Endometrium (tissue), 2 donors: Measurements from ENCODE around the gene SLC38A6.

ENCODE experiments used
- FAIRE-seq: peaks from 2 replicates; lab custom pipeline; 2012; peaks lifted over from hg19 to GRCh38; lab: Jason Lieb, UNC
- donor health status: control.
- donor health status: control.

SLC38A6 gene

DNA sequence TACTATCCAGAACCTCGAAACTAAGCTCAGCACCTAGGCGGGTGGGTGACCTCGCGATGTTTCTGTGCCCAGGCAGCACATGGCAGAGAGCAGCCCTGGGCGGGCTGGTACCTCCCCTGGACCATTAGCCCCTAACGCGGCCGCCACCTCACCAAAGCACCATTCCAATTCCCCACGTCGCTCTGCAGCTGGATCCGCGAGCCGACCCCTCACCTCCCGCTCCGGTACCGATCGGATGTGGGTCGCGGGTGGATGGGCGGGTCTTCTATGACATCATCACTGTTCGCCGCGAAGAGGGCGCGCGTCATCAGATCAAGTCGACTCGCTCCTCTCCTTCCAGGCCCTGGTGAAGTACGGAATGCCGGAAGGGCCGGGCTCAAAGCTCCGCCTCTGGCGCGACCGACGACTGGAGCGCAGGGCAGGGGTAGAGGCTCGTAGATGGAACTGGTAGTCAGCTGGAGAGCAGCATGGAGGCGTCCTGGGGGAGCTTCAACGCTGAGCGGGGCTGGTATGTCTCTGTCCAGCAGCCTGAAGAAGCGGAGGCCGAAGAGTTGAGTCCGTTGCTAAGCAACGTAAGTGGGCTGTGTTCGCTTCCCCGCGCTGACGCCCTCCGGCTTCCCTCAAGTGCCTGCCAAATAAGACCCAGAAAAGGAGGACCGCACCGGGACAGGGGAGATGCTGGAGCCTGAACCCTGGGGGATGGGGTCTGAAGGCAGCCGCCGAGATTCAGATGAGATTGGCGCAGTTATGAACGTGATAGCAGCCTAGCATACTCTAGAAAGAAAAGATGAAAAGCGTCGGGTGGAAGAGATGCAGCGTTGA, at the start of gene SLC38A6, which contains the start of gene TRMT5:
TSS of gene SLC38A6 (plus strand) at position 435 of the 822 bp plus-strand sequence. CDS start at position 468, 33 bp downstream.
TSS of gene TRMT5 (minus strand) at position 269 of the 822 bp plus-strand sequence. CDS start at position 163, 106 bp downstream.
- peak; percentile 41 for FAIRE-seq

DNA sequence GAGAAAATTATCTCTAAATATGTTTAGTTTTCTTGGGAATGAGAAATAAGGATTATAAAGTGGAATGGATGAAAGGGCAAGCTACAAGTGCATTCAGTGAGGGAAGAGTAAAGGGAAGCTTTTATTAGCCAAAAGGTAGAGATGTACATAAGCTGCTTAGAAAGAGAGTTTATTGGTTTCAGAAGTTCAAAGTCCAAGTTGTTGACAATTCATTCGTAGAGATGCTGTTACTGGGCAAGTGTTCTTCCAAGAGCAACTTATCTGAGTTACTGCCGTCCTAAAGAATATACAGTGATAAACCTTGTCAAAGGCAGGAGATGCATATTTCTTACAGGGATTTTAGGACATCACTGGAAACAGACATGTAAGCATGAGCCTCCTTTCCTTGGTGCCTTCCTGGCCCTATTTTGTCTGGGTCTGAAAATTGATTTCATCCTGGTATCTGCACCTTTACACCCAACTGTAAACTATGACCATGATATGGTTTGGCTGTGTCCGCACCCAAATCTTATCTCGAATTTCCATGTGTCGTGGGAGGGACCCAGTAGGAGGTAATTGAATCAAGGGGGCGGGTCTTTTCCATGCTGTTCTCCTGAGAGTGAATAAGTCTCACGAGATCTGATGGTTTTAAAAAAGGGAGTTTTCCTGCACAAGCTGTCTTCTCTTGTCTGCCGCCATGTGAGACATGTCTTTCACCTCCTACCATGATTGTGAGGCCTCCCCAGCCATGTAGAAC, 47.0 kb upstream of the SLC38A6 start:
- no peak for FAIRE-seq

DNA sequence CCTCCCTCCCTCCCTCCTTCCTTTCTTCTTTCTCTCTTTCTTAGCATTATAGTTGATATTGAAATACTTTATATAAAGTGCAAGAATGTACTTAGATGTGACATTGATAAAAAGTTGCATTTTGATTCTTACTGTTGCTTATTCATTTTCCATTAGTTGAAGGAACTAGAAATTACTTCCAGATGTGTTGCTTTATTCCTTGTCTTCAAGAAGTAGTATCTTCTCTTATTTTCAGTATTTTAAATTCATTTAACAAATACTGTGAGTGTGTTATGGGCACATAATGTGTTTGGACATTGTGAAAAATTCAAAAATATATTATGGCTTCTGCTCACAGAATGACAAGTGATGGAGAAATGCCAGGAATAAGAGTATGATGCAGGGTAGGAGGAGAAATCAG, 45.7 kb upstream of the SLC38A6 start:
- FAIRE-seq, result no peak

DNA sequence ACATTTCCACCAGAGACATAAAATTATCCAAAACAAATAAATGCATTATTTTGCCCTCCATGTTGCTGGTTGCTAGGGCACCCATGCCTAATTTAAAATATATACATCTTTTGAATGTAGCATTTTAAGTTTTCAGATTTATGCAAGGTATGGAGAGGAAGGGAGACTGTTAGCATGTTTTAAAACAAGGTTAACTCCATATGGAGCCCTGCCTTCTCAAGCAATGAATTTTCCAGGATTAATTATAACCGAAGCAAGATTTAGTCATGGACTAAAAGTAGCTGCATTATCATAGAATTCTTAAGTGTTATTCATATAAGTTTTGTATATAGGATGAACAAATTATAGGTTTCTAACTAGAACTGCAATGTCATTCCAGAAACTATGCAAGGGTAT, 37.4 kb upstream of the SLC38A6 start:
- no peak for FAIRE-seq

DNA sequence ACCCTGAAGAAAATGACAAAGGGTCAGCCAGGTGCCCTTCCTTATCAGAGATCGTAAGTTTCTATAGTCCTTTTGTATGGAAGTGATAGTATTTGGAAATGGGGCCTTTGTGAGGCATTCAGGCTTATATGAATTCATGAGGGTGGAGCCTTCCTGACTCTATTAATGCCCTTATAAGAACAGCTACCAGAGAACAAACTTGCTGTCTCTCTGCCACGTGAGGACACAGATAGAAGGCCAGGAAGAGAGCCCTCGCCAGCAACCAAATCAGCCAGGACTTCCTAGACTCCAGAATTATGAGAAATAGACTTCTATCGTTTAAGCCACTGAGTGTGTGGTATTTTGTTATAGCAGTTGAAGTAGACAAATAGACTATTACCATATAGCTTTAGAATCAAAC, 36.8 kb upstream of the SLC38A6 start:
- no peak for FAIRE-seq

DNA sequence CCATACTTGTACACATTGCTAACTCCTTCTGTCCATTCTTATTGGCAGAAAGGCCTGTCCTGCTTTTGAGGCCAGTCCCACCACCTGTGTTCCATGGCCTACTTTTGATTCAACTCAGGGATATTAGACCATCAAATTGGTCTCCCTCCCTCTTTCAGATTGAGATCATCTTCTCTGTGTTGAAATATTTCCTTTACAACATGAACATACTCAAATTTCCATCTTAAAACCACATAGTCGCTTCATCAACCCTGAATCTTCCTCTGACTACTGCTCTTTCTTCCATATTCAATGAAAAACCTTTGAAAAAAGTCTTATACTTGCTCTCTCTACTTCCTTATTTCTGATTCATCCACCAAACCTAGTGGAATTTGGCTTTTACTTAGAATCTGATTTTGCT, 35.1 kb upstream of the SLC38A6 start:
- FAIRE-seq, result no peak

DNA sequence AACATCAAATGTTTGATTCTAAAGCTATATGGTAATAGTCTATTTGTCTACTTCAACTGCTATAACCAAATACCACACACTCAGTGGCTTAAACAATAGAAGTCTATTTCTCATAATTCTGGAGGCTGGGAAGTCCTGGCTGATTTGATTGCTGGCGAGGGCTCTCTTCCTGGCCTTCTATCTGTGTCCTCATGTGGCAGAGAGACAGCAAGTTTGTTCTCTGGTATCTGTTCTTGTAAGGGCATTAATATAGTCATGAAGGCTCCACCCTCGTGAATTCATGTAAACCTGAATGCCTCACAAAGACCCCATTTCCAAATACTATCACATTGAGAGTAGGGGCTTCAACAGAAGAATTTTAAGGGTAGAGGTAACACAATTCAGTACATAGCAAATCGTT, 34.3 kb upstream of the SLC38A6 start:
- no peak for FAIRE-seq

DNA sequence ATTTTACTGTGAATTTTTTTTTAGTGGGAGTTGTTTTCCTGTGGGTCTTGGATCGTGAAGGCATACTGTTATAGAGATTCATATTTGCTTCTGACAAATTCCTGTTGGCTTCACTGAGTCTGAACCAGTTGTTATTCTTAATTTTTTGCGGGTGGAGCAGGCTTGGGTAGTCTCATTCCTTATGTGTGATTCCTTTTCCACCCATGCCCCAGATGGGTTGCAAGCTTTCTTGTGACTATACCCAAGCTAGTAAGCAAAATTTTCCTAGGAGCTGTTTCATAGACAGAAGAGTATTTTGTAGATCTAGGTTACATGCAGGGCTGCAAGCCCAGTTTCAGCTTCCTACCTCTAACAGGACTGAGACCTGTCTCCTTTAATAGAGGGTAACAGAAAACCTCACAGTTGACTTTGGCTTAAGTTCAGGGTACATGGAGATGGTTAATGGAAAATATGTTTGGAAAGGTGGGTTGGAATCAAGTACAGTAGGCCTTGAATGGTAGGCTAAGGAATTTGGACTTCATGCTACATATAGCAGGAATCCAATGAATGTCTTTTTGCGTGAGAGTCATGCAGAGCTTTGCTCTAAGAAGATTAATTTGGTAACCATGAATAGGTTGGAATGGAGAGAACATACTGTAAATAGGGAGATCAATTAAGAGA, 29.1 kb upstream of the SLC38A6 start:
- FAIRE-seq, result no peak

DNA sequence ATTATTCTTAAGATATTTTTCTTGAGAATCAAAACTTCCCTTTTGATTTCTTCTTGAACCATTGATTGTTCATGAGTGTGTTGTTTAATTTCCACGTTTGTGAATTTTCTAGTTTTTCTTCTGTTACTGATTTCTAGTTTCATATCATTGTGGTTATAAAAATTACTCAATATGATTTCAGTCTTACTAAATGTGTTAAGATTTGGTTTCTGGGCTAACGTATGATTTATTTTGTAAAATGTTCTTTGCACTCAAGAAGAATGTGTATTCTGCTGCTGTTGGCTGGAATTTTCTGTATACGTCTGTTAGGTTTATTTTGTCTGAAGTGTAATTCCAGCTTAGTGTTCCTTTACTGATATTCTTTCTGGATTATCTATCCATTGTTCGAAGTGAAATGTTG, 24.8 kb upstream of the SLC38A6 start:
- FAIRE-seq, result no peak

DNA sequence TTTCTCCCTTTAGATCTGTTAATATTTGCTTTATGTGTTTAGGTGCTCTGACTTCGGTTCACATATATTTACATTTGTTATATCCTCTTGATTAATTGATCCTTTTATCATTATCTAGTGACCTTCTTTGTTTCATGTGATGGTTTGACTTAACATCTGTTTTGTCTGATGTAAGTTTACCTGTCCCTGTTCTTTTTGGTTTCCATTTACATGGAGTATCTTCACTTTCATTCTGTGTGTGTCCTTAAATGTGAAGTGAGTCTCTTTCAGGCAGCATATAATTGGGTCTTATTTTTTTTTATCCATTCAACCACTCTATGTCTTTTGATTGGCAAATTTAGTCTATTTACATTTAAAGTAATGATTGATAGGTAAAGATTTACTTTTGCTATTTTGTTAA, 24.4 kb upstream of the SLC38A6 start:
- FAIRE-seq, result no peak

DNA sequence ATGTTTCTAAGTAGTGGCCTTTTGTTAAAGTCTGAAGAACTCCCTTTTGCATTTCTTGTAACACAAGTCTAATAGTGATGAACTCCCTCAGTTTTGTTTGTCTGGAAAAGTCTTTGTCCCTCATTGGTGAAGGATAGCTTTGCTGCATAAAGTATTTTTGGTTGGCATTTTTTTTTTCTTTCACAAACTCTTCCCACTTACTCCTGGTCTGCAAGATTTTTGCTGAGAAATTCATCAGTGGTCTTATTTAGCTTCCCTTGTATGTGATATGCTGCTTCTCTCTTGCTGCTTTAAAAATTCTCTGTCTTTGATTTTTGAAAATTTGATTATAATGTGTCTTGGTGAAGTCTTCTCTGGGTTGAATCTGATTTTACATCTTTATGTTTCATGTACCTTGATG, 22.9 kb upstream of the SLC38A6 start:
- FAIRE-seq, result no peak

DNA sequence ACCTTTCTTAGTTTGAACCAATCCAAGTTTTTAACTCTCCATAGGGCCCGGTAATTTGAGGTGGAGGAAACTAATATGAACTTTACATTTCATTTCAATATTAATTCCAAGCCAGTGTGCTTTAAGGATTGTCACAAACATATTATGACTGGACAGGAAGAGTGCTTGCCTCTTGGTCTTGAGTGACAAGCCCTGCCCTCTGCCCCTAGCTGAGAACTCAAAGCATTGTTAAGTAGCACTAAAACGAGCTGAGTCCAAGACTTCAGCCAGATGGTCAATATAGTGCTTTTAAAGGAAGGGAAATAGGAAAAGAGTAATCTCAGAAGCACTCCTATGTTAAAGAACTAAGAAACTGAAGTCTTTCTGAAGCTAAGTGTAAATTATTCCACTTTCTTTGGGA, 17.3 kb upstream of the SLC38A6 start:
- no peak for FAIRE-seq

DNA sequence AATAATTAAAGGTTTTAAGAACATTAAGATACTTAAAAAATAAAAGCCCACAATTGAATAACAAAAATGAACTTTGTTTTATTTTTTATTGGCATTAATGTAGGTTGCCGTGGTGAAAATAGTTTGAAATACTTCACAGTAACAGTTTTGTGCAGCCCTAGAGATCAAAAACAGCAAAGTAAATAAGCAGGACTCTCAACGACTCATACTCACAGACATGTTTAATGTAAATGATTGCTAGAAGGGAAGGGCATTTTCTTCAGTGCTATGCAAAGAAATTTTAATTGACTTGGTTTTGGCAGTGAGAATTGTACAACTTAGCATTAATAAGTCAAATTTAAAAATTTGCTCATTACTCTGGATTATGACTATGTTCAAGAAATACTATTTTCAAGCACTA, 16.1 kb upstream of the SLC38A6 start:
- peak; percentile 39 for FAIRE-seq

DNA sequence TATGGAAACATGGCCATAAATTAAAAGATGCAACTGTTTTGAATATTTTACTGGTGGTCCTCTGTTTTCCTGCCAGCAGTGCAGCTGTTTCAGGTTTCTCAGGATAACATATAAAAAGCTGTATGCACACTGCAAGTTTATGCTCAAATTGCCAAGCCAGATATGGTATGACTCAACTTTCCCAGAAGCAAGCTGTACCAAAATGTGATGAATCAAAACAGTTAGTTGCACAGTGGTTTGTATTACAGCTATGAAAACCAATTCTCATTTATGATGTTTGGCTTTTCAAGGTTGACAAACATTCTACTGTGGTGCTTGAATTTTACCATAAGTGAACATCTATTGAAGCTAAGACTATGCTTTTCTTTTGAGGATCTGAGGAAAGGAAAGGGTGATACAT, 15.6 kb upstream of the SLC38A6 start:
- FAIRE-seq, result peak; percentile 48

DNA sequence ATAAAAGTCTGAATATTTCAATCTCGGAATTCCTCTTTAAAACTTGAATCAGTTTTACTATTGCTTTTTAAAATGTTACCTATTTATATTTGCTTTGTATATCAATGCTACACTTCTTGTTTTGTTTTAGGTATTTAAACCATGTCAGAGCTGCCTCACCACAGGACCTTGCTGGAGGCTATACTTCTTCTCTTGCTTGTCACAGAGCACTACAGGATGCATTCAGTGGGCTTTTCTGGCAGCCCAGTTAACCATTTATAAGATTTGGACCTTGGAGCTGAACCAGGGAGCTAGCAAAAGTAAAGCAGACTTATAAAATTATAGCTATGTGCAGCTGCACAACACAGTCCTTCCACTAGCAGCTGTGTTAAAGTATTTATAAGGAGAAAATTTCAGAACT, 12.9 kb upstream of the SLC38A6 start:
- FAIRE-seq, result no peak

DNA sequence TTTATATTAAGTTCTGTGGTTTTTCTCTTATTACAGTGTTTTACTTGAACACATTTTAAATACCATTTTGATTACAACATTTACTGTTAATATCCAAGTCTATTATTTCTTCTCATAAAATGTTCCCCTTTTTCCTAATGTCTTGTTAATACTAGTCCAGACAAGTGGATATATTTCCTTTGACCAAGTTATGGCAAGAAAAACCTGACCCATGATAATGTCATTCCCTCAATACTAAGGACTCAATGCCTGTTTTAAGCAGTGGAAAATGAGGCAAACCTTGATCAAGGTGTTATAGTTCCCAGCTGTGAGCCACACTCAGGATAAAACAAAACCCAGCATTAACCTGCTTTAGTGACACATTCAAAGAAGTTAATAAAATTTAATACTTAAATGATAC, 12.4 kb upstream of the SLC38A6 start:
- no peak for FAIRE-seq

DNA sequence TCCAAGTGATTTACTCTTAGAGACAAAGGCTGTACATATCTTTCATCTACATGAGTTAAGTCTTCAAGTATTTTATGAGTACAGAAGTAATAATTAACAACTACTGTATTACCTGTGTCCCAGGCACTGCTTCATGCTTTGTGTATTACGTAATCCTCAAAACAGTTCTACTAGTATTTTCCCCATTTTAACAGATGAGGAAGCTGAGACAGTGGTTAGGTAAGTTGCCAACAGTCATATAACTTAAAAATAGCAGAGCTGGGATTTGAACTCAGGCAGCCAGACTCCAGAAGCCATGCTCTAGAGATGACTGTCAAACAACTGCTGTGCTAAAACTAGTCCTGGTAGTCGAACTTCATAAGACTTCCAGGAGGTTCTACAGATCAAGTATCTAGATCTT, 10.9 kb upstream of the SLC38A6 start:
- FAIRE-seq, result no peak

DNA sequence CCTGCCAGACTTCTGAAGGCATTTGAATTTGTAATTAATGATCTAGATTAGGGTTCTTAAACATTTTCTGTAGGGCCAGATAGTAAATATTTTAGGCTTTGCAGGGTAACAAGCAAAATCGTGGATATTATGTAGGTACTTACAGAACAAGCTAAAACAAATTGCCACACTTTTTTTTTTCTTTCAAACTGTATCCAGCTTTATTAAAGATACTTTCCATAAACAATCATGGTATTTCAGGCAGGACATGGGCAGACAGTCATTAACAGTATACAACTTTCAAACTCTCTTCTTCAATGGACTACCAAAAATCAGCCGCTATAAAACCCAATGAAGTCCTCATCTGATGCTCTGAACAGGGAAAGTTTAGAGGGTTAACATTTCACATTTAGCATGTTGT, 9.8 kb upstream of the SLC38A6 start:
- FAIRE-seq, result no peak

DNA sequence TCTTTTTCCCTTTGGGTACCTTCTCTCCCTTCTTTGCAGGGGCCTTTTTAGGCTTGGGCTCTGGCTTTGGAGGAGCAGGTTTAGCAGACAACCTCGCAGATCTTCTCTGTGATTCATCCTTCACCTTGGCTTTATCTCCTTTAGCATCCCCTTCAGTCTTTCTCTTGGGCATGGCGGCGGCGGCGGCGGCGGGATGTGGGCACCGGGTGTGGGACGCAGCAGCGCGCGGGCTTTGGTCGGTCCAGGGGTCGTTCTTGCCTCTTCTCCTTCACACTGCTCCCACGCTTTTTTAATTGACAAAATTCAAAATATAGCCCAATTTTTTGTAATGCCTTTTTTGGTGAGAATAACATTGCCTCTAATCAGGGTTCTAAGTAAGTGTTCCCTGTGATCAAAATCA, 8.8 kb upstream of the SLC38A6 start:
- FAIRE-seq, result no peak

DNA sequence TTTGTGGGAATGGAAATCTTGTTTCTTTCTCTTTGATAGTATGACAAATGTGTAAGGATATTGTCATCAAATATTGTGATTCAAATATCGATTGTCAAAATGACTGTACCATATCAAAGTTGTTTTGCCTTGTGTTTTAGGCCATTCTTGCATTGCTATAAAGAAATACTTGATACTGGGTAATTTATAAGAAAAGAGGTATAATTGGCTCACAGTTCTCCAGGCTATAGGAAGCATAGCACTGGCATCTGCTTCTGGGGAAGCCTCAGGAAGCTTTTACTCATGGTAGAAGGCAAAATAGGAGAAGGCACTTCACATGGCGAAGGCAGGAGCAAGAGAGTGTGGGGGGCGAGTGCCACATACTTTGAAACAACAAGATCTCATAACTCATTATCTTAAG, 8.0 kb upstream of the SLC38A6 start:
- FAIRE-seq, result no peak

DNA sequence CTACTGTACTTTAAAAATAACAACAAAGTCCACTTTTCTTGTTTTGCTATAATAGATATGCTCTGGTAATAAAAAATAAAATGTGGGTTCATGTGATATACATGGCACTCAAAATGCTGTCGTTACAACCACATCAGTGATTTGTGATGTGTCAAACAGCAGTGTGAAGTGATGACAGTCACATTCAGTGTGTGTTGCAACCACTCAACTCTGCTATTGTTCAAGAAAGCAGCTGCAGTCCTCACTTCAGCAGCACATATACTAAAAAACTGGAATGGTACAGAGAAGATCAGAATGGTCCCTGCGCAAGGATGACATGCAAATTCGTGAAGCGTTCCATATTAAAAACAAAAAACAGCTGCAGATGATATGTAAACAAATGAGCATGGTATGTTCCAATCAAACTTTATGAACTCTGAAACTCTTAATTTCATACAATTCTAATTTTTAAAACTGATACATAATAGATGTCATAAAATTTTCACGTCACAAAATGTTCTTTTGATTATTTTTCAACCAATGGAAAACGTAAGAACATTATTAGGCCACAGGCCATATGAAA, 6.9 kb upstream of the SLC38A6 start:
- FAIRE-seq, result no peak

DNA sequence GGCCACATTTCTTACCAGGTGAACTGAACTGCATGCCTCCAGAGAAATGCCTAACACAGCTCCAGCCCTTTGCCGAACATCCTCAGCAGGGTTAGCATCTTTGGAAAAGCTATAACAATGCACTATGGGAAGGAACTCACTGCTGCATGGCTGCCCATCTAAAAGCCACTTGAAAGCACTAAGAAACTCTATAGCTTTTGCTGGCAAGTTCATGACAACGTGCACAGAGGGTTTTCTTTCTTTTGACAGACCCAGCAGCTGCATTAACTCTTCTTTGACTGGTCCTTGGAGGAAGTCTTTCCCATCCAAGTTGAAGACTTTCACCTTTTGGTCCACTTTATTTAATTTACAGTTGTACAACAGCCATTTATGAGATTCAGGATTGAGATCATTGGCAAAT, 5.5 kb upstream of the SLC38A6 start:
- FAIRE-seq, result no peak

DNA sequence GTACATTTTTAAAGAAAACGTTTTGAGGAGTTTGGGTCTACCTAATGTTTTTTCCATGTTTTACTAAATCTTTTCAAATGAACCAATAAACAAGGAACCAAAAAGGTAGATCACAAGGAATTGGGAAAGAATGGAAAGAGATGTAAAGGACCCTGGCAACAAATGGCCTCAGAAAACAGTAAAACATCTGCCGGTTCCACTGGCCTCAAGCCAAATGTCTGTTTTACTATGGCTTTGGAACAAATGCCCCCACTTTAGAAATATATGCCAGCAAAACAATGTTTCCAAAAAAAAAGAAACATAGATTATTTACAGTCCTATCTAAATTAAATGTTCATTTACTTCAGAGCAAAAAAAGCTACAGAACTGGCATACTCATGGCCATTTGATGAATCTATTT, 3.2 kb upstream of the SLC38A6 start:
- no peak for FAIRE-seq
